Lower leg skin (tissue), 3 donors: ENCODE measurements around the gene SLK.

Source experiments
- POLR2A ChIP-seq, 2 donors: fragments of 450-650 bp; IDR thresholded peaks; one replicate each; pipeline ENCODE4 v1.6.1; 2016 to 2017; ENCODE audit warnings: antibody characterized with exemption in 2 of 2, mild to moderate bottlenecking in 1 of 2, moderate library complexity in 1 of 2
- TF ChIP-seq, protein P1 (sequence below), 3 donors: fragments of 450-650 bp; IDR thresholded peaks; one replicate each; pipeline ENCODE4 v1.5.1; 2016; ENCODE audit warnings: antibody characterized with exemption in 3 of 3, mild to moderate bottlenecking in 3 of 3, moderate library complexity in 2 of 3

DNA sequence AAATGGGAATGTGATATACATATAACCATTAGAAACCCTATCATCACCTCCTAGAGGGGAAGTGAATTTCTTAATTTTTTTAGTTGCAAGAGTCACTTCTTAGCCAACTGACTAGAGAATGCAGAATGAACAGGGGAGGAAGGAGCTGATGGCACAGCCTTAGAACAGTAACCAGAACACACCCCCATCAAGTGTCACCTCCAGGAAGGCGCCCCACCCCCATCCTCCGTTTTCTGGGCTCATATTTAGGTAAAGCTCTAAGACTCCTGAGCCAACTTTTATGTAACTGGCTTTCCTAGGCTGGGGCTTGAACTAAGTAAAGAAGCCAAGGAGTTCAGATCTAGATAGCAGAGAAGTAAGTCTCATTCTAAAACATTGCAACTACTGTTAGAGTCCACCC, 64.7 kb downstream of the SLK start:
- TF ChIP-seq, protein P1, sequence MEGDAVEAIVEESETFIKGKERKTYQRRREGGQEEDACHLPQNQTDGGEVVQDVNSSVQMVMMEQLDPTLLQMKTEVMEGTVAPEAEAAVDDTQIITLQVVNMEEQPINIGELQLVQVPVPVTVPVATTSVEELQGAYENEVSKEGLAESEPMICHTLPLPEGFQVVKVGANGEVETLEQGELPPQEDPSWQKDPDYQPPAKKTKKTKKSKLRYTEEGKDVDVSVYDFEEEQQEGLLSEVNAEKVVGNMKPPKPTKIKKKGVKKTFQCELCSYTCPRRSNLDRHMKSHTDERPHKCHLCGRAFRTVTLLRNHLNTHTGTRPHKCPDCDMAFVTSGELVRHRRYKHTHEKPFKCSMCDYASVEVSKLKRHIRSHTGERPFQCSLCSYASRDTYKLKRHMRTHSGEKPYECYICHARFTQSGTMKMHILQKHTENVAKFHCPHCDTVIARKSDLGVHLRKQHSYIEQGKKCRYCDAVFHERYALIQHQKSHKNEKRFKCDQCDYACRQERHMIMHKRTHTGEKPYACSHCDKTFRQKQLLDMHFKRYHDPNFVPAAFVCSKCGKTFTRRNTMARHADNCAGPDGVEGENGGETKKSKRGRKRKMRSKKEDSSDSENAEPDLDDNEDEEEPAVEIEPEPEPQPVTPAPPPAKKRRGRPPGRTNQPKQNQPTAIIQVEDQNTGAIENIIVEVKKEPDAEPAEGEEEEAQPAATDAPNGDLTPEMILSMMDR (IDR thresholded peaks at IDR 0.05), result no peak
- no peak for TF ChIP-seq POLR2A (IDR thresholded peaks at IDR 0.05)
